Trophoblast cell (in vitro differentiated cells and primary cell): ENCODE measurements around the gene CFI.
A peak's percentile ranks its signal among the peaks of the same experiment; 100 is the strongest.

Experiments
- DNase-seq, 2 donors: peaks; one replicate each; pipeline ENCODE4 v3.0.0-alpha.2; 2016
- H2AFZ ChIP-seq: 2 replicates; pipeline ENCODE4 v1.6.1; 2013; ENCODE audit warnings: low read length, moderate library complexity, mild to moderate bottlenecking; ENCODE audit not compliant: insufficient read depth, poor library complexity
- H2AK5ac ChIP-seq: 2 replicates; pipeline ENCODE4 v1.6.1; 2013; ENCODE audit warnings: mild to moderate bottlenecking, low read length
- H2BK120ac ChIP-seq: 2 replicates; pipeline ENCODE4 v1.6.1; 2013; ENCODE audit warnings: low read length, mild to moderate bottlenecking, moderate library complexity; ENCODE audit not compliant: insufficient read depth, poor library complexity
- H2BK12ac ChIP-seq: 2 replicates; pipeline ENCODE4 v1.6.1; 2013; ENCODE audit warnings: mild to moderate bottlenecking, low read length, moderate library complexity
- H2BK5ac ChIP-seq: 2 replicates; pipeline ENCODE4 v1.6.1; 2013; ENCODE audit warnings: low read length, low read depth, moderate library complexity, mild to moderate bottlenecking; ENCODE audit not compliant: poor library complexity
- H3K14ac ChIP-seq: 2 replicates; pipeline ENCODE4 v1.6.1; 2013; ENCODE audit warnings: mild to moderate bottlenecking, low read length
- H3K18ac ChIP-seq: 2 replicates; pipeline ENCODE4 v1.6.1; 2013; ENCODE audit warnings: mild to moderate bottlenecking, low read length
- H3K23ac ChIP-seq: 2 replicates; pipeline ENCODE4 v1.6.1; 2013; ENCODE audit warnings: low read length
- H3K27ac ChIP-seq: 2 replicates; pipeline ENCODE4 v1.5.1; 2013; ENCODE audit warnings: low read depth, mild to moderate bottlenecking, inconsistent platforms, low read length, moderate library complexity
- H3K27me3 ChIP-seq: 2 replicates; pipeline ENCODE4 v1.6.1; 2013; ENCODE audit warnings: inconsistent platforms, mild to moderate bottlenecking, low read length, moderate library complexity; ENCODE audit not compliant: insufficient read depth
- H3K36me3 ChIP-seq, 2 experiments: 1 replicate in 1 of 2; 2 replicates in 1 of 2; pipeline ENCODE4 v1.6.1; 2013; ENCODE audit warnings: low read length in 2 of 2, mild to moderate bottlenecking in 2 of 2, moderate library complexity in 1 of 2; ENCODE audit not compliant: insufficient read depth in 2 of 2, control insufficient read depth in 1 of 2
- H3K4ac ChIP-seq: 2 replicates; pipeline ENCODE4 v1.6.1; 2013; ENCODE audit warnings: low read depth, mild to moderate bottlenecking, low read length, moderate library complexity
- H3K4me1 ChIP-seq, 2 experiments: 1 replicate in 1 of 2; 2 replicates in 1 of 2; pipeline ENCODE4 v1.6.1; 2013; ENCODE audit warnings: low read length in 2 of 2, mild to moderate bottlenecking in 2 of 2, moderate library complexity in 1 of 2; ENCODE audit not compliant: insufficient read depth in 2 of 2, control insufficient read depth in 1 of 2
- H3K4me2 ChIP-seq: 2 replicates; pipeline ENCODE4 v1.6.1; 2013; ENCODE audit warnings: inconsistent platforms, mild to moderate bottlenecking, low read length, moderate library complexity
- H3K4me3 ChIP-seq: 2 replicates; pipeline ENCODE4 v1.5.1; 2013; ENCODE audit warnings: mild to moderate bottlenecking, low read depth, low read length, inconsistent platforms
- H3K79me1 ChIP-seq: one replicate; pipeline ENCODE4 v1.6.1; 2013; ENCODE audit warnings: low read length
- H3K79me2 ChIP-seq: 2 replicates; pipeline ENCODE4 v1.6.1; 2013; ENCODE audit warnings: low read length, mild to moderate bottlenecking; ENCODE audit not compliant: control insufficient read depth, insufficient read depth, poor library complexity
- H3K9ac ChIP-seq: 2 replicates; pipeline ENCODE4 v1.6.1; 2013; ENCODE audit warnings: mild to moderate bottlenecking, low read length
- H3K9me3 ChIP-seq: 2 replicates; pipeline ENCODE4 v1.6.1; 2013; ENCODE audit warnings: low read depth, mild to moderate bottlenecking, control low read depth, inconsistent platforms, low read length; ENCODE audit not compliant: insufficient read depth
- H4K12ac ChIP-seq: 2 replicates; pipeline ENCODE4 v1.6.1; 2013; ENCODE audit warnings: low read depth, mild to moderate bottlenecking, low read length, moderate library complexity
- H4K8ac ChIP-seq: 2 replicates; pipeline ENCODE4 v1.6.1; 2013; ENCODE audit warnings: low read depth, mild to moderate bottlenecking, low read length, moderate library complexity
- H4K91ac ChIP-seq: one replicate; pipeline ENCODE4 v1.6.1; 2013; ENCODE audit warnings: low read depth, mild to moderate bottlenecking, low read length, moderate library complexity
- WGBS: extraction: QIAGEN DNeasy Blood & Tissue Kit; methylation state at CpG from one replicate; pipeline ENCODE4 v1.1.7; 2013; ENCODE audit warnings: missing lambda C conversion rate; ENCODE audit not compliant: insufficient read length, insufficient coverage; ENCODE audit errors: extremely low coverage; 5-methylcytosine and 5-hydroxymethylcytosine counted together

The CFI gene

DNA sequence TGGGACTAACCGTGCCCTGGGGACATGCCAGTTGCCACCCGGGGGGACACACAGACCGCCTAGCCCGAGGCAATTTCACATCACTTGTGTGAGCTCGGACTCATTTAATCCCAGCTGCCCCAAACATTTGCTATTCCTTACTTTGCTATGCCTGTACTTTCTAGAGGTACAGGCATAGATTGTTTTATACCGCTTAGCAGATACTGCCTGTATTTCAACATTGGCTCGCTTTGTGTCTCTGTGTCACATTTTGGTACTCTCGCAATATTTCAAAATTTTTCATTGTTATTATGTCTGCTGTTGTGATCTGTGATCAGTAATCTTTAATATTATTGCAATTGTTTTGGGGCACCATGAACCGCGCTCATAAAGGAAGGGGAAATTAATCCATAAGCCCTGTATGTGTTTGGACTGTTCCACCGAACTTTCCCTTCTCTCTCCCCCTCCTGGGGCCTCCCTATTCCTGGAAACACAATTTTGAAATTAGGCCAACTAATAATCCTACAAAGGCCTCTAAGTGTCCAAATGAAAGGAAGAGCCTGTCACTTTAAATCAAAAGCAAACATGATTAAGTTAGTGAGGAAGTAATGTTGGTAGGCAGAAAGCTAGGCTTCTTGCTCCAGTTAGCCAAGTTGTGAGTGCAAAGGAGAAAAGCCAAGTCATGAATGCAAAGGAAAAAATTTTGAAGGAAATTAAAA is 98.0 kb downstream of the CFI start:
- no peak for DNase-seq
- peak overlapping the region; percentile 64 for H2BK120ac ChIP-seq
- WGBS: no CpG with 5 or more reads among the region's 11 CpGs

GRCh38 chr4:109702950-109703663 is 98.7 kb downstream of the CFI start, which contains the start of gene CASP6:
Gene CASP6, minus strand, starts transcription at chr4:109703445. Its CDS starts 50 bp downstream, at chr4:109703395.
- peak within 1 kb of the TSS; percentile 79 for H3K4me2 ChIP-seq
- H3K27ac ChIP-seq: peak within 1 kb of the TSS; percentile 40
- WGBS: no CpG with 5 or more reads among the region's 72 CpGs
- H3K27me3 ChIP-seq: no peaks in the 10 kb centered on the region
- H4K12ac ChIP-seq: peak within 1 kb of the TSS; percentile 82
- H3K9me3 ChIP-seq: no peaks in the 10 kb centered on the region
- peak within 1 kb of the TSS; percentile 78 for H4K8ac ChIP-seq
- peak within 1 kb of the TSS; percentile 64 for H2BK120ac ChIP-seq
- H3K9ac ChIP-seq: peak within 1 kb of the TSS; percentile 62
- no peak within 1 kb of the TSS for H3K23ac ChIP-seq
- H3K4me1 ChIP-seq: peaks cover 5 to 10% of the 10 kb centered on the region in 2 experiments
- peak within 1 kb of the TSS; percentile 85 for H3K4me3 ChIP-seq
- peak within 1 kb of the TSS; percentile 40 for H3K4ac ChIP-seq
- peak within 1 kb of the TSS; percentile 75 for H3K14ac ChIP-seq
- no peak within 1 kb of the TSS for H2AK5ac ChIP-seq
- peaks cover 0 to 4% of the 10 kb centered on the region in 2 experiments for H3K36me3 ChIP-seq
- peak within 1 kb of the TSS; percentile 56 for H4K91ac ChIP-seq
- DNase-seq: peak; percentile 60 to 72
- peaks cover 10% of the 10 kb centered on the region for H3K79me1 ChIP-seq
- peak within 1 kb of the TSS; percentile 68 for H2BK5ac ChIP-seq
- H2AFZ ChIP-seq: peak within 1 kb of the TSS; percentile 62
- H2BK12ac ChIP-seq: peak within 1 kb of the TSS; percentile 34
- H3K79me2 ChIP-seq: peaks cover 10% of the 10 kb centered on the region
- peak within 1 kb of the TSS; percentile 48 for H3K18ac ChIP-seq

More for the DNA sequence above, 98.0 kb downstream of the CFI start:
- no peaks in the 10 kb centered on the region for H3K9me3 ChIP-seq
- H3K4me1 ChIP-seq: peaks cover 5 to 10% of the 10 kb centered on the region in 2 experiments
- peaks cover 10% of the 10 kb centered on the region for H3K79me1 ChIP-seq
- no peak overlapping the region for H2BK5ac ChIP-seq
- no peak overlapping the region for H4K91ac ChIP-seq
- no peak overlapping the region for H3K27ac ChIP-seq
- peak overlapping the region; percentile 78 for H4K8ac ChIP-seq
- H3K4ac ChIP-seq: no peak overlapping the region
- no peak overlapping the region for H3K23ac ChIP-seq
- H3K14ac ChIP-seq: peak overlapping the region; percentile 74
- H3K4me3 ChIP-seq: peak overlapping the region; percentile 85
- peaks cover 0 to 4% of the 10 kb centered on the region in 2 experiments for H3K36me3 ChIP-seq
- H2BK12ac ChIP-seq: peak overlapping the region; percentile 34
- H3K9ac ChIP-seq: peak overlapping the region; percentile 12
- H2AFZ ChIP-seq: peak overlapping the region; percentile 24
- H2AK5ac ChIP-seq: no peak overlapping the region
- no peaks in the 10 kb centered on the region for H3K27me3 ChIP-seq
- H3K79me2 ChIP-seq: peaks cover 10% of the 10 kb centered on the region
- peak overlapping the region; percentile 79 for H3K4me2 ChIP-seq
- H3K18ac ChIP-seq: no peak overlapping the region
- H4K12ac ChIP-seq: peak overlapping the region; percentile 82

DNA sequence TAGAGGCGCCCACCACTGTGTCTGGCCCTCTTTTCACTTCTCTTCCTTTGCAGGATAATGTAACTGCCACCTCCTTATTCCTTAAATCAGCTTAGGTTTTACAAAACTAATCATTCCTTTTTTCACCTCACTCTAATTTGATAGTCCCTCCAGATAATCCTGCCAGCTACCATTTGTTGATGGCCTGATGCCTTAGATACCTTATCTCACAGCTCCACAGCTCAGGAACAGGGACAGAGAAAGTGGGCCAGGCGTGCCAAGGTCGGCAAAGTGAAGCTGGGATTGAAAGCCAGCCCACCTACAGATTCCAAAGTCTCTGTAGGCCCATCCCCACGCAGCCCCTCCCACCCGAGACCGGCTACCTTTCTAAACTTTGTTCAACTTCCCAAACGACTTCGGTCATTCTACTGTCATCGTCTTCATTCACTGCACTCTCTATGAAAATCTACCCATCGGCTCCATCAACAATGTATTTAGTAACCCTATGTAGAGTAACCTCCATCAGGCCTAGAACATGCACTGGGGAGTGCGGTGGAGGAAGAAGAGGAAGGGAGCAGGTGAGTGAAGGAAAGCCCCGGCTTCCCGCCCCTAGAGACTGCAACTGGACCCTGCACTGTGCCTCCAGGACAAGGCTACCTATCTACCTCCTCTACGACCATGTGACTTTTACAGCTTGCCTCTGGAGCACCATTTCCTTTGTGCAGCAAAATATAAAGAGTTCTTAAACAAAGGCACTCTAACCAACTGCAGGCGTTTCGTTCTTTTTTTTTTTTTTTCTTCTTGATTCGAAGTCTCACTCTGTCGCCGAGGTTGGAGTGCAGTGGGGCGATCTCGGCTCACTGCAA is 100.0 kb downstream of the CFI start:
- Histone ChIP-seq H3K9ac (peak overlapping the region; percentile 62), H3K27me3 (no peaks in the 10 kb centered on the region), H3K4me2 (peak overlapping the region; percentile 79), H3K14ac (peak overlapping the region; percentile 53), H2BK5ac (no peak overlapping the region), H2BK12ac (no peak overlapping the region), H3K36me3 (peaks cover 9 to 10% of the 10 kb centered on the region in 2 experiments), H4K91ac (peak overlapping the region; percentile 56), H3K79me2 (peaks cover 10% of the 10 kb centered on the region), H3K18ac (no peak overlapping the region), H3K4me3 (peak overlapping the region; percentile 85), H3K79me1 (peaks cover 10% of the 10 kb centered on the region), H3K4me1 (peaks cover 5 to 10% of the 10 kb centered on the region in 2 experiments), H2BK120ac (no peak overlapping the region), H3K4ac (peak overlapping the region; percentile 59), H3K27ac (no peak overlapping the region), H3K9me3 (no peaks in the 10 kb centered on the region), H2AFZ (no peak overlapping the region), H2AK5ac (no peak overlapping the region), H4K8ac (peak overlapping the region; percentile 72), H4K12ac (peak overlapping the region; percentile 12), H3K23ac (no peak overlapping the region)
- no CpG with 5 or more reads among the region's 21 CpGs for WGBS
- no peak for DNase-seq
